ENCODE data around the gene NDUFS2.

DNA sequence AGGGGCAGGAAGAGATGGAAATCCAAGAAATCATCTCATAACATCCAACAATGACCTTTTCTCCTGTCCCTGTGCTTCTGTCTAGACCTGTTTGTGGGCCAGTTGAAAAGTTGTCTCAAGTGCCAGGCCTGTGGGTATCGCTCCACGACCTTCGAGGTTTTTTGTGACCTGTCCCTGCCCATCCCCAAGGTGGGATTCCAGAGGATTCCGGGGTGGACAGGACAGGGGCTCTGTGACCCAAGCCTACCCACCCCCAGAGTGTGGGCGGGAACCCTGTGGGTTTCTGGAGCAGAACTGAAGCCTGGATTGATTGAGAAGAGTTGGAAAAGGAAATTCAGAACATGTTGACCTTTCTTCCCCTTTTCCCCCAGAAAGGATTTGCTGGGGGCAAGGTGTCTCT is 38.4 kb upstream of the NDUFS2 start:
- TF ChIP-seq, protein P1, sequence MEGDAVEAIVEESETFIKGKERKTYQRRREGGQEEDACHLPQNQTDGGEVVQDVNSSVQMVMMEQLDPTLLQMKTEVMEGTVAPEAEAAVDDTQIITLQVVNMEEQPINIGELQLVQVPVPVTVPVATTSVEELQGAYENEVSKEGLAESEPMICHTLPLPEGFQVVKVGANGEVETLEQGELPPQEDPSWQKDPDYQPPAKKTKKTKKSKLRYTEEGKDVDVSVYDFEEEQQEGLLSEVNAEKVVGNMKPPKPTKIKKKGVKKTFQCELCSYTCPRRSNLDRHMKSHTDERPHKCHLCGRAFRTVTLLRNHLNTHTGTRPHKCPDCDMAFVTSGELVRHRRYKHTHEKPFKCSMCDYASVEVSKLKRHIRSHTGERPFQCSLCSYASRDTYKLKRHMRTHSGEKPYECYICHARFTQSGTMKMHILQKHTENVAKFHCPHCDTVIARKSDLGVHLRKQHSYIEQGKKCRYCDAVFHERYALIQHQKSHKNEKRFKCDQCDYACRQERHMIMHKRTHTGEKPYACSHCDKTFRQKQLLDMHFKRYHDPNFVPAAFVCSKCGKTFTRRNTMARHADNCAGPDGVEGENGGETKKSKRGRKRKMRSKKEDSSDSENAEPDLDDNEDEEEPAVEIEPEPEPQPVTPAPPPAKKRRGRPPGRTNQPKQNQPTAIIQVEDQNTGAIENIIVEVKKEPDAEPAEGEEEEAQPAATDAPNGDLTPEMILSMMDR (IDR thresholded peaks at IDR 0.05): no peak
- no peak for TF ChIP-seq POLR2A (IDR thresholded peaks at IDR 0.05)

All from breast epithelium (tissue), 3 donors.